Stimulated activated CD8-positive, alpha-beta memory T cell treated with anti-CD3 and anti-CD28 coated beads, Interleukin-12 subunit alpha, Interleukin-12 subunit beta, amount 100 ng/mL, for 24 hours (primary cell): ENCODE data around the gene AP2A1.

Experiments
- DNase-seq: peaks from one replicate; pipeline ENCODE4 v3.0.0-alpha.2; 2020; ENCODE audit errors: extremely low read depth

Gene AP2A1

DNA sequence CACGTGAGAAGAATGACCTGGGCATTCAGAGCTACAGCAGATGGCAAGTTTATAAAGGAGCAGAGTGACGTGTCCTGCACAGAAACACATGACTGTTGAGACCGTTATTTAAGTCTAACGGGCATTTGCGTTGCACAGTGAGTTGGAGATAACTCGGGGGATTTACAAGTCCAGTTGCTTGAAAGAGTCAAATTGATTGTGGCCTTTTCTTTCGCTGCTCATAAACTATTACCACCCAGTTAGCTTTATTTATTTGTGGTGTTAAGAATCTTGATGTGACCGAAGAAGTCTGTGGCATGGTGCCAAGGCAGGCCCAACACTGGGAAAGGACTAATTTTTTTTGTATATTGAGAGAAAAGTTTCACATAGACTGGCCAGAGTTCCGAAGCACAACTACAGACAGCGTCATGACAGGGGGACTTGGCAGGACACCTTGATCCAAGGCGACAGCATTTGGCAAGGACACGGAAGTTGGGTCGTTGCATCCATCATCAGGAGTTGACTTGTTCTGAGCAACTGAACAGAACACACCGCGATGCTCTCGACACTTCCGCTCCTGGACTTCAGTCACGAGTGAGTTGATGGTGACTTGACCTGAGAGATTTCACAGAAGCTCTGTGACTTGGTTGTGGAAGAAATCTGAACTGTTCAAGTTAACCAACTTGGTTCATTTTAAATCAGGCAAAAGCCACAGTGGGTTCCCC is 72.2 kb downstream of the AP2A1 start:
- no peak for DNase-seq

DNA sequence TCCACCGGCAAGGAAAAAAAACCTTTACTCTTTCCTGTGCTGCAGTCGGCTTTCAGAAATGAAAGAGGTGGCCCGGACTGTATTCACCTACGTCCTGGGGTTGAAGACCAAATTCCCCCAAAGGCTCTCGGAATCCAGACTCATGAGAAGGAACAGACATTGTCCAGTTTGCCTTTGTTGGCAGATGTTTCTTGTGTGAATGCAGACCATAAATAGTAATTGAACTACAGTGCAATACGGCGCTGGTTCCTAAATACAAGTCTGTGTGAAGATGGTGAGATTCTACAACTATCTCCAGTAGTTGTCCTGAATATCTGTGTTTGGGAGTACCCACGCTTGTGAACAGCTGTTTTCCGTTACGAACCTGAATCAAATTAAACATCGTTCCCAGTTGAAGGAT is 72.9 kb downstream of the AP2A1 start:
- no peak for DNase-seq

DNA sequence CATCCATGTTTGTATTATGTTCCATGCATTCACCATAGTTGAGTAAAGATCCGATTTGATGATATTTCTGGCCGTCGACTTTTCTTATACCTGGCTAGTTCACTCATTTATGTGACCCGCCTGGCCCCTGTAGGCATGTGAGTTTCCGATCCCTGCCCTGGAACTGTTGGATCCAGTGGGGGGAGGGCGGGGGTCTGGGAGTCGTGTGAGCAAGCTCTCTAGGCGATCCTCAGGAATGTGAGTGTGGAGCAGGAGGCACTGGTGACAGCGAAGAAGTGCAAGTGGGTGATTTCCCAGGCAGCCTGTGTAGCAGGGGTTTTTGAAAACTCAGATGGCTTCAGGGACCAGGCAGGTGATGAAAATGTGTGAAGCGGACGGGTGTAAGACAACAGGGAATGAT is 73.5 kb downstream of the AP2A1 start:
- DNase-seq = no peak

DNA sequence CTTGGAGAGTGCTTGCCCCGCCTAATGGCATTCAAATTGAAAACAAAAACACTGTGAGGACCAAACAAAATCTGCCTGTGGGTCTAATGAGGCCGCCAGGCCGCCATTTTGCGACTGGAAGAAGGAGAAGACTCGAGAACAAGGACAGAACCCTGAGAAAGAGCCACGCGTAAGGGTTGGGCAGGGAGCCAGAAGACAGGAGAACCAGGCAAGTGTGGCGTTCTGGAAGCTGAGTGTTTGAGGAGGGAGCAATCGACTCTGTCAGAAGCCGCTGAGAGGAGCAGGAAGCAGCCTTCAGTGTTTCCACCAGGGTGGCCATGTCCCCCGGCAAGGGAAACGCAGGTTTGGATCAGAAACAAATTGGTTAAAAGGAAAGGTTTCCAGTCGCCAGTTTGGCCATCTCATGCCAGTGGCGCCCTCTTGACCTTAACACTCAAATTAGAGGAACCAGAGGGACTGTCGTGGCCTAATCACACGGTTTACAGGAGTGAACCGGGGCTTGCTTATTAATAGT is 74.0 kb downstream of the AP2A1 start:
- DNase-seq = no peak

DNA sequence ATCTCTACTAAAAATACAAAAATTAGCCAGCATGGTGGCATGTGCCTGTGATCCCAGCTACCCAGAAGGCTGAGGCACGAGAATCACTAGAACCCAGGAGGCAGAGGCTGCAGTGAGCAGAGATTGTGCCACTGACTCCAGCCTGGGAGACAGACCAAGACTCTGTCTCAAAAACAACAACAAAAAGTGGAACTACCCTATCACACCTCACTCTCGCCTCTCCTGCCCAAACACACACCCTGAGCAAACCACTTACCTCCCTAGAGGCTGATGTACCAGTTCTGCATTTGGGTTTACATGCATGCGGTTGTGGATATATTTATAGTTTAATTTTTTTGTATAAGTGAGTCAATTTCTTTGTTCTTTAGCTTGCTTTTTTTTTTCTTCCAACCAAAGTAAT is 76.5 kb downstream of the AP2A1 start:
- DNase-seq = no peak

DNA sequence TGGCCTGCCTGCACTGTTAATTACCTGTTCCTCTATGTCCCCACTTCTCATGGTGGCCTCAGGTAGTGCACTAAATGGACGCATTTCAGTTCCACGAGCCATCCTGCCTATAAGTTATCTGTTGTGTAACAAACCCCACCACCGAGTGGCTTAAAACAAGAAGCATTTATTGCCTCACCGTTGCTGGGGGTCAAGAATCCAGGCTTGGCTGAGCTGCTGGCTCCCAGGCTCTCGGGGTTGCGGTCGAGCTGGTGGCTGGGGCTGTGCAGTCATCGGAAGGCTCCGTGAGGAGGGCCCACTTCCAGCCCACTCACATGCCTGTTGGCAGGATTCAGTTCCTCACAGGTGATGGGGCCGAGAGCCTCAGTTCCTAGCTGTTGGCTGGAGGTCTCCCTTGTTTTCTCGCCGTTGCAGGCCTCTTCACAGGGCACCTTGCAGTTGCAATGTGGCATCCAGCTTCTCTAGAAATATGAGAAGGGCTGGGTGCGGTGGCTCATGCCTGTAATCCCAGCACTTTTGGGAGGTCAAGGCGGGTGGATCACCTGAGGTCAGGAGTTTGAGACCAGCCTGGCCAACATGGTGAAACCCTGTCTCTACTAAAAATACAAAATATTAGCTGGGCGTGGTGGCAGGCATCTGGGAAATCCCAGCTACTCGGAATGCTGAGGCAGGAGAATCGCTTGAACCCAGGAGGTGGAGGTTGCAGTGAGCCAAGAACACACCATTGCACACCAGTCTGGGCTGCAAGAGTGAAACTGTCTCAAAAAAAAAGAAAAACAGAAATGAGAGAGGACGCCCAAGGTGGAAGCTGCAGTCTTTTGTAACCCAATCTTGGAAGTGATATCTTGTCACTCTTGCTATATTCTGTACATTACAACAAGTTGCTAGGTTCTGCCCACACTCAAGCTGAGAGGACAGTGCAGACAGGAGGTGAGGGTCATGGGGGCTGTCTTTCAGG is 77.6 kb downstream of the AP2A1 start:
- DNase-seq = no peak

DNA sequence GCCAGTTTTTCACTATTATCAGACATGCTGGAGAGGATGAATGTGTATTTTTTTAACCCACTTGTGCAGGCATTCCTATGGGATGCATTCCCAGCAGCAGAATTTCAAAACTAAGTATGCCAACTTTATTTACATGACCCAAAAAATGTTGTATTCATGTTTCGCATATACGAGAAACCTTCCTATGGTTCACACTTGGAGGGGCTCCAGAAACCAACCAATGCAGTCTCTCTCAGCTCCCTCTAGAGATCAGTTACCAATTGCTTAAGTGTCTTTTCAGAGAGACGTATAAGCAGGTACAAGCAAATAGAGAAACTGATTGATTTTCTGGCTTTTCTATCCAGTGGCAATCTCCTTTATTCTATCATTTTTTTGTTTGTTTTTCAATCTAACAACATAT is 78.6 kb downstream of the AP2A1 start:
- no peak for DNase-seq

DNA sequence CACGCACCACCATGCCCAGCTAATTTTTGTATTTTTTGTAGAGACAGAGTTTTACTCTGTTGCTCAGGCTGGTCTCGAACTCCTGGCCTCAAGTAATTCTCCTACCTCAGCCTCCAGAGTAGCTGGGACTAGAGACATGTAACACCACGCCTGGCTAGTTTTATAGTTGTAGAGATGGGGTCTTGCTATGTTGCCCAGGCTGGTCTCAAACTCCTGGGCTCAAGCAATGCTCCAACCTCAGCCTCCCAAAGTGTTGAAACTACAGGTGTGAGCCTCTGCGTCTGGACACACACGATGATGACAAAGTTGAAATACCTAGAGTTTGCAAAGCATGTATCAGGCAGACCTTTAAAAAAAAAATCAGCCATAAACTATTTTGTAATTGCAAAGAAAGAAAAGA is 79.6 kb downstream of the AP2A1 start:
- no peak for DNase-seq

DNA sequence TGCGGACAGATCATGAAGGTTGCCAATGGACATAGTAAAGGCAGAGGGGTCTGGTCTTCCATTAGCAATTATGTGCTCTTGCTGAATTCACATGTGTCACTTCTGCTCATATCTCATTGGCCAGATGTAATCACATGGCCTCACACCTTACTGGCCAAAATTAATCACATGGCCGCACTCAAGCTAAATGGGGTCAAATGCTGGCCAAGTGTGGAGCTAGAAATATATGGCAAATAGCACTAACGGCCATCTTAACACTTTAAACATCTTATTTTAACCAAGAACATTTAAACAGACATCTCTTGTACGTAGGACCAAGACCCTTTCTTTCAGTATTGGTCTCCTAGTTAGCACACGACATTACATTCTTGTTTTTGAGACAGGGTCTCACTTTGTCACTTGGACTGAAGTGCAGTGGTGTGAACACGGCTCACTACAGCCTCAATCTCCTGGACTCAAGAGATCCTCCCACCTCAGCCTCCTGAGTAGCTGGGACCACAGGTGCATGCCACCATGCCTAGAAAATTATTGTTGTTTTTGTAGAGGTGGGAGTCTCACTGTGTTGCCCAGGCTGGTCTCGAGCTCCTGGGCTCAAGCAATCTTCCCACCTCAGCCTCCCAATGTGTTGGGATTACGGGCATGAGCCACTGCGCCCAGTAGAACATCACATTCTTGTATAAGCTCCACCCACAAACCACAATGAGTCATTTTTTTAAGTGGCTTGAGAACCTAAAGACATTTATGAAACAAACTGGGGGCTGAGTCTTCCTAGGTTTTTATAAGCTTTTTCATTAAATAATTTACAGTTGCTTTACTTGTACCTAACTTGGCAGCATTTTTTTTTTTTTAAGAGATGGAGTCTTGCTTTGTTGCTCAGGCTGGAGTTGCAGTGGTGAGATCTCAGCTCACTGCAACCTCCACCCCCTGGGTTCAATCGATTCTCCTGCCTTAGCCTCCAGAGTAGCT is 81.2 kb downstream of the AP2A1 start:
- no peak for DNase-seq

DNA sequence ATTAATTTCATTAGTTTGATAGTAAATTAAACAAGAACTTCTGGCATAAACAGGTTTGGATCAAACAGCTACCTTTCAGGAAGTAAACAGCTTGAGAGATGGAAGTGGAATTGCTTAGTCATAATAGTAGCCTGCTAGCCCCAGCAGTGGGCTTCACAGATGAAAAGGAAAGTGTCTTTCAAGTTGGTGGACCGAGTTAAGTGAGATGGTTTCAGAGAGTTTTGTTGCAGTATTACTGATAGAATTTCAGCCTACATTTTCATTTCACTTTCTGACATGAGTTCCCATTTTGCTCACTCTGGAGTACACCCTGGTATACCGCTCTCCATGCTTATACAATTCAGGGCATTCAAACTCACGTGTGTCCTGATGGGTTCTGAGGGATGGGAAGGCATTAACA is 82.1 kb downstream of the AP2A1 start:
- no peak for DNase-seq

DNA sequence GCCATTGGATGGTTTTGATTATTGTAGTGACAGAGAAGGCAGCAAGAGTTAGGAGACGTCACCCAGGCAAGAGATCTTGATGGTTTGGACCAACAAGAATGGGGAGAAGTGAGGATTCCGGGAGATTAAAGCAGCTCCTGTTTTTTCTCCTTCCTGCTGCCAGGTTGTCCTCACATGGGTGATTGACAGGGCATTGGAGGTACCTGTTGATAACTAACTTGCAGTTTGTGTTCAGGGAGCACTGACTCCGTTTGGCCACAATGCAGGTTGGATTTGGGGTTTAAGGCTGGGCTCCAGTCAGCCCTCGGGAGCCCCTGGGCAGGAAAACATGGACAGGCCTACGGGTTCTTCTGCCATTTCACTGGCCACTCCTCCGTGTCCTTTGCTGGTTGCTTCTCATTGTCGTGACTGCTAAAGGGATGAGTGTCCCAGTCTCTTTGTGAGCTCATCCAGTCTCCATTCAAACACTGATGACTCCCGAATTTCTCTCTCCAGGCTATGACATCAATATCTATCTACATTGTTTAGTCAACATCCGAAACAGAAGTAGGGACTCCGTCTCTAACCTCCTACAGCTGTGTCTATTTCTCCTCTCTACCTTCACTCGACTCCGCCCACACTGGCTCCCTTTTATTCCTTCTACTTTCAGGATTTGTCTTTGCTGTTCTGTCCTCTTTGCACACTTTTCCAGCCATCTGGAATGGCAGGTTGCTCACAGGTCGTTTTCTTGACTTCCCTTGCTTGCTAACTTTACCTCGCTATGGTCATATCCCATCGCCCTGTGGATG is 82.8 kb downstream of the AP2A1 start:
- DNase-seq = no peak

DNA sequence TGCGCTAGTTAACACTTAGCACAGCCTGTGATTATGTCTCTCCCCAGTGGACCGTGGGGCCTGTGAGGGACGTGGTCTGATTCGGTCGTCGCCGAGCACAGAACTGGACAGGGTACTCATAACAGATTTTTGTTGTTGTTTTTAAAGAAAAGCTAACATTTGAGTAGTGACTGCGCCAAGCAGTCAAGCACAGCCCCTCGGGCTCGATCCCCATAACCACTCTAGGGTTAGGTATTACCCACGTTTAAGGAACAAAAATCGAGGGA is 83.4 kb downstream of the AP2A1 start:
- no peak for DNase-seq

DNA sequence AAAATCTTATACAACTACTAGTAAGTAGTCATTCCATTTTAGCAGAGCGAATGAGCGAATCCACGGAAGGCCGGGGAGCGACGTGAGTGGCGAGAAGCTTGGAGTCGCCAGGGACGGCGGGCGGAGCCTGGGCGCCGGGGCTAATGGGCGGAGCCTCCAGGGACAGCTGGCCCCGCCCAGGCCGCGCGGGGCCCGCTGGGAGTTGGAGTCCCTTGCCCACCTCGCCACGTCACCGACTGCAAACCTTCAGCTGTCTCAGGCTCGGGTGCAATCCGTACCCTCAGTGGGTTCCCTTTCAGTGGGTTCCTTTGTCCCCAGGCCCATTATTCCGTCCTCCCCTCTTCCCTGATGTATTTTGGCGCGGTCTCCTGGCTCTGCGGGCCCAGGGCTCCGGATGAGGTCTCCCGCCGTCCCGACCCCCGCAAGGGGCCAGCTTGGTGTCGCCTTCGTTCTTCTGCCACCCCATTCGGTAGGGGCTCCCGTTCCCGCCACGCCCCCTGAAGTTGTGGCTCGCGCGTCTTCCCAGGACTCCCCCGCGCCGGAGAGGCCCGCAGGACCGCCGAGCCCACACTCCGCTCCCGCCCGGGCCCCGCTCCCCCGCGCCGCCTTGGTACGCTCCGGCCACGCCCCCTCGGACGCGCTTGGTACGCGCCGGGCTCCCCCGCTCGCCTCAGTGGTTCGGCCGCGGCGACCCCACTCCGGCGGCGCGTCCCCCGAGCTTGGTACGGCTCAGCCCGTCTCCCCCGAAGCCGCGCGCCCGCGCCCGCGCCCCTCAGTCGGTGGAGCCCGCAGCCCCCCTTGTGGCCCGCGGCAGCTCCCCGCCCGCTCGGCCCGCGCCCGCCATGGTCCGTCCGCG is 83.9 kb downstream of the AP2A1 start, which contains the start of gene PTOV1:
TSS of gene PTOV1 (plus strand) at position 673 of the 856 bp plus-strand sequence.
- DNase-seq = peak; percentile 76

DNA sequence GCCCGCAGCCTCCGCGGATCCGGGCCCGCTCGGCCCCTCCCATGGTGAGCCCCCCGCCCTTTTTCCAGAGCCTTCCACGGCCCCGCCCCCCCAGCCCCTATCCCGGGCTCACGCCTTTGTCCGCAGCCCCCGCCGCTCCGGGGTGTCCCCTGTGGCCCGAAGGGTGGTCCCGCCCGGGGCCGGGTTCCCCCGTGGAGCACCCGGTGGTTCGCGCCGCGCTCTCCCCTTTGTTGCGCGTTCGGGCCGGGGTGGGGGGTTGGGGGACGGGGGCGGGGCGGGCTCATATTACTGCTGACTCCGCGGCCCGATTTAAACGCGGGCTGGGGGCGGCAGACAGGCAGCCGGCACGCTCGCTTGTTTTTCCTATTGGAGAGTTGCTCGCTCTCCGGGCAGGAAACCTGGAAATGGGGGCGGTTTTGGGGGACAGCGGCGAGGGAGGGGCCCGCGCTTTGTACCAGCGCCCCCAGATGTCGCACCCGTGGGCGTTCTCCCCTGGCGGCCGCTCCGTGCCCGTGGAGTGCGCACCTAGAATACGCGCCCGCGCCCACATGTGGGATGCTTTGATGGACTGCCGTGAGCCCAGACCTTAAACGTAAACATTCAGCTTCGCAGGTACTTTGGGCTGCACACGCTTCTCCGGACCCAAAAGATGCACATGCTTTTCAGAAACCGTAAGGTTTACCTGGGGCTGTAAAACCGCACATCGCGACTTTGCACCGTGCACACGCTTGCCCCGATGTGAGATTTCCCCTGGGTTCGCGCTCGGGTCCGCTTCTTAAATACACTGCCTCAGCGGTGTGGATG is 84.9 kb downstream of the AP2A1 start:
- no peak for DNase-seq

DNA sequence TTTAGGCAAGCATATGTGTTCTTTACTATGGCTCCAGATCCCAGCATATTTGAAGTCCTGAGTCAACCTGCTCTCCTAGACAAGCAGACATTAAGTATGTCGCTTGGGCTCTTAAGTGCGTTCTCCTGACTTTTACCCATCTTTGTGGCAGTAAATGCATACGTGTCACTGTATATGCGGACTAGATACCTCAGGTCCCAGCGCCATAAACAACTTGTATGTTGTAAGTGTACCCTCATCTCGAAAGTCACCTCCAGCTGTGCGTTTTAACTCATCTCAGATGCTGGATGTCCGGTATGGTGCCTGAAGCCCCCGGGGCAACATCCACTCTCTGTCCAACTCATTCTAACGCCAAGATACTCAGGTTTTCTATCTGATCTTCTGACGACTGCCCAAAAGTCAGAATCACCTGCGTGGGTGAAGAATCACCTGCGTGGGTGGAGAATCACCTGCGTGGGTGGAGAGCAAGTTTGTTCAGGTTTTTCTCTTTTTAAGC is 85.9 kb downstream of the AP2A1 start:
- no peak for DNase-seq

DNA sequence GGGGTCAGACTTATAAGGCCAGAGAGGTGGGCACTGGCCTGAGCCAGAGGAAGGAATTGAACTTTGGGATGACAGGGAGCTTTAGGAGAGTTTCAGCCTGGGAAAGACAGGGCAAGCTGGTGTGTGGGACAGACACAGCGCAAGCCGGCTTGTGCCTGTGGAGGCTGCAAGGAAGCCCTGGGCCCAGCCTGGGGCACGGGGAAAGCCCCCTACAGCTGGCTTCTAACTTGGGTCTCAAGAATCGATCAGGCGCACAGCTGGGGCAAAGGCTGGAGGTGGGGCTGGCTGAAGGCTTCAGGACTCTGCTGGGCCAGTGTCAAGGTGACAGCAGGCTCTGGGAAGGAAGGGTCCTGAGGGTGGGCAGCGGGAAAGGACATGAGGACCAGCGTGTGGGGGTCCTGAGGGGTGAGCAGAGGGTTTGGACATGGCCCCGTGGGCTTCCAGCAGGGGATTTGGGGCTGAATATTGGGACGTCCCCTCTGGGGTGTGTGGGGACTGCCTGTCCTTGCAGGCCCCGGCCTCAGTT is 87.1 kb downstream of the AP2A1 start:
- DNase-seq = no peak

DNA sequence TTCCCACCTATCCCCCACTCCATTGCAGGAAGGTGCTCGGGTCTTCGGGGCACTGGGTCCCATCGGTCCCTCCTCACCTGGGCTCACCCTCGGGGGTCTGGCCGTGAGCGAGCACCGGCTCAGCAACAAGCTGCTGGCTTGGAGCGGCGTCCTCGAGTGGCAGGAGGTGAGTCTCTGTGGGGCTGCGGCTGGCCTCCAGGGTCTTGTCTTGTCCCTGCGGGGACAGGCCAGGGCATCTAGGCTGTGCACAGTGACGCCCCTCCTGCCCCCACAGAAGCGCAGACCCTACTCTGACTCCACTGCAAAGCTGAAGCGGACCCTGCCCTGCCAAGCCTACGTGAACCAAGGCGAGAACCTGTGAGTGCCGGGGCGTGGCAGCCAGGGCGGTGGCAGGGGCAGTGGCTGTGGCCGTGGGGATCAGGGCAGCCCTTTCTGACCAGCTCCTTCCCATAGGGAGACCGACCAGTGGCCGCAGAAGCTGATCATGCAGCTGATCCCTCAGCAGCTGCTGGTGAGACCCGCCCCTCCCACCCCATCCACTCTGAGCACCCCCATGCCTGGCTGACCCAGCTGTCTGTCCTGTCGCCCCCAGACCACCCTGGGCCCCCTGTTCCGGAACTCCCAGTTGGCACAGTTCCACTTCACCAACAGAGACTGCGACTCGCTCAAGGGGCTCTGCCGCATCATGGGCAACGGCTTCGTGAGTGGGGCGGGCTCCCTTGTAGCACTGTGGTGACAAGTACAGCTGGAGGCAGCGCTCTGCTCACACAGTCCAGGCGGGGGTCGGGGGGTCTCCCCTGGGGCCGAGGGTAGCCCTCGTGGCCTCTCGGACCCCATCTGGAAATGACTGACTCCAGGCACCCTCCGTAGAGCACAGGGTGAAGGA is 87.8 kb downstream of the AP2A1 start:
- no peak for DNase-seq

DNA sequence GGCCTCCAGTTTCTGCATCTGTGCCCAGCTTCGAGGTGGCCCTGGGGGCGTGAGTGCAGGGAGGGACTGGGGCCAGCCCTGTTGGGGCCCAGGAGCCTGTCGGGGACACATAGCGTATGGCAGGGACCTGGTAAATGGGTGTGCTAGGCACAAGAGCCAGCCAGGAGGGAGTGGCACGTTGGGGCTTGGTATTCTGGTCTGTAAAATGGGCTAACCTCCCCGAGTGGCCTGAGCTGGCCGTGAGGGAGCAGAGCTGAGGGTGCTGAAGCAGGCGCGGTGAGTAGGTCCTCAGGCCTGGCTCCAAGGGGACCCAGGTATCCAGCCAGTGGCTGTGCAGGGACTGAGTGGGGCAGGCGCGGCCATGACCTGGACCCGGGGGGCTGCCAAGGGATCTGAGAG is 88.5 kb downstream of the AP2A1 start:
- DNase-seq = no peak
